ENCODE measurements around the gene PCCA. TPM values are rescaled to one million over a fixed set of nuclear protein-coding genes. Genes with fewer than 3 reads are reported as not detected.

Gene PCCA
- total RNA-seq, 1 donor from 2014 or later: 35.4 TPM

Other genes with a start within 250 kb of the PCCA start
- gene ZIC5, start 117.3 kb upstream of the PCCA start, total RNA-seq: under 0.01 TPM in 2 replicates
- gene ZIC2, start 107.3 kb upstream of the PCCA start, total RNA-seq: 0.13 and 0.25 TPM in 2 replicates